ENCODE data around the gene ZNF85.

- TF ChIP-seq CTCF (IDR thresholded peaks at IDR 0.05): no peak
- TF ChIP-seq POLR2A (IDR thresholded peaks at IDR 0.05): no peak
These were observed 46.8 kb downstream of the ZNF85 start for GRCh38 chr19:20969898-20970297.
